GM12878 (cell line): ENCODE measurements around the gene PHF10. TPM values are rescaled to one million over a fixed set of nuclear protein-coding genes. Genes with fewer than 3 reads are reported as not detected.

ENCODE experiments used
- ATAC-seq: fragments of 200-7000 bp; cut with Tn5 transposase; 3 replicates; pipeline ENCODE4 v1.9.1; 2020; ENCODE audit warnings: mild to moderate bottlenecking, moderate library complexity
- BruUV-seq: library from RNA; stranded (reverse); fragments of 400-500 nt; replicated peaks from 2 replicates; lab custom pipeline; 2021; lab: Mats Ljungman, UMichigan
- CTCF ChIA-PET: fragments of 300-600 bp; sonication (Branson Sonifier 250); formaldehyde crosslinking; extraction: SDS; loops from one replicate; lab custom pipeline; 2021; ENCODE audit warnings: inconsistent platforms; lab: Yijun Ruan, JAX
- POLR2A ChIA-PET: fragments of 350-600 bp; formaldehyde crosslinking; extraction: SDS; loops from one replicate; lab custom pipeline; 2021; ENCODE audit warnings: inconsistent platforms; lab: Charles Lee
- RAD21 ChIA-PET: fragments of 300-600 bp; sonication (Branson Sonifier 250); formaldehyde crosslinking; loops from one replicate; lab custom pipeline; 2023; ENCODE audit warnings: antibody characterized with exemption; ENCODE audit not compliant: unreplicated experiment; lab: Charles Lee
- SMC1A ChIA-PET: fragments of 300-600 bp; sonication (Branson Sonifier 250); formaldehyde crosslinking; loops from one replicate; lab custom pipeline; 2023; ENCODE audit not compliant: unreplicated experiment, uncharacterized antibody; lab: Charles Lee
- DNase-seq: peaks from one replicate; pipeline ENCODE4 v3.0.0-alpha.2; 2011; ENCODE audit warnings: low read depth, low spot score
- FAIRE-seq: peaks from 3 replicates; lab custom pipeline; 2011; peaks lifted over from hg19 to GRCh38; lab: Jason Lieb, UNC
- H2AFZ ChIP-seq: 2 replicates; pipeline ENCODE4 v1.6.0; 2011; ENCODE audit warnings: low read depth, low read length, control low read depth; ENCODE audit not compliant: control insufficient read depth
- H3K27ac ChIP-seq: 2 replicates; pipeline ENCODE4 v1.5.1; 2011; ENCODE audit warnings: control low read depth; ENCODE audit not compliant: control insufficient read depth, insufficient read depth
- H3K27me3 ChIP-seq, 2 experiments: replicated peaks in 1 of 2; 2 replicates each; pipeline versions ENCODE4 v1.6.0 to v1.6.1; 2011; ENCODE audit warnings: low read length in 1 of 2; ENCODE audit not compliant: control insufficient read depth in 2 of 2, insufficient read depth in 2 of 2
- H3K36me3 ChIP-seq, 2 experiments: 2 replicates each; pipeline ENCODE4 v1.5.1; 2011; ENCODE audit warnings: low read length in 1 of 2; ENCODE audit not compliant: control insufficient read depth in 2 of 2, insufficient read depth in 2 of 2
- H3K4me1 ChIP-seq: 2 replicates; pipeline ENCODE4 v1.6.1; 2011; ENCODE audit warnings: mild to moderate bottlenecking, low read length, moderate library complexity, mixed read lengths; ENCODE audit not compliant: control insufficient read depth, insufficient read depth
- H3K4me2 ChIP-seq: 2 replicates; pipeline ENCODE4 v1.6.0; 2011; ENCODE audit warnings: control low read depth; ENCODE audit not compliant: control insufficient read depth, insufficient read depth
- H3K4me3 ChIP-seq: fragments of 200-600 bp; sonication (generic); 2 replicates; pipeline ENCODE4 v1.5.1; 2016
- H3K79me2 ChIP-seq: 2 replicates; pipeline ENCODE4 v1.6.0; 2011; ENCODE audit warnings: low read length; ENCODE audit not compliant: control insufficient read depth, insufficient read depth
- H3K9ac ChIP-seq: 2 replicates; pipeline ENCODE4 v1.8.0; 2011; ENCODE audit warnings: low read length, control low read depth, mixed read lengths; ENCODE audit not compliant: control insufficient read depth, insufficient read depth
- H3K9me3 ChIP-seq: replicated peaks from 3 replicates; pipeline ENCODE4 v1.5.1; 2011; ENCODE audit warnings: mild to moderate bottlenecking, low read length; ENCODE audit not compliant: control insufficient read depth, insufficient read depth
- H4K20me1 ChIP-seq: 2 replicates; pipeline ENCODE4 v1.6.0; 2011; ENCODE audit not compliant: control insufficient read depth, insufficient read depth
- ATF7 ChIP-seq: fragments of 450-650 bp; IDR thresholded peaks from 2 replicates; pipeline ENCODE4 v1.6.1; 2016; ENCODE audit warnings: low read depth, mild to moderate bottlenecking
- CEBPB ChIP-seq, 2 experiments: fragments of 150-350 bp in 1 of 2; IDR thresholded peaks; 2 replicates each; pipeline ENCODE4 v1.6.1; 2012 to 2014; ENCODE audit warnings: low read depth in 2 of 2, low read length in 2 of 2, borderline replicate concordance in 1 of 2, inconsistent platforms in 1 of 2
- CHD4 ChIP-seq: fragments of 200-600 bp; sonication (generic); IDR thresholded peaks from 2 replicates; pipeline ENCODE4 v1.6.1; 2016; ENCODE audit warnings: mild to moderate bottlenecking
- HDAC2 ChIP-seq: fragments of 200-600 bp; sonication (generic); IDR thresholded peaks from 2 replicates; pipeline ENCODE4 v1.6.1; 2017
- MTA2 ChIP-seq: fragments of 450-650 bp; IDR thresholded peaks from 2 replicates; pipeline ENCODE4 v1.6.1; 2016; ENCODE audit warnings: low read depth, mild to moderate bottlenecking, moderate library complexity
- NFIC ChIP-seq: IDR thresholded peaks from 2 replicates; pipeline ENCODE4 v1.6.1; 2012; ENCODE audit warnings: low read depth, mild to moderate bottlenecking, inconsistent platforms, low read length, moderate library complexity
- NFYA ChIP-seq: IDR thresholded peaks from 2 replicates; pipeline ENCODE4 v1.6.1; 2011; ENCODE audit warnings: low read depth, mild to moderate bottlenecking, low read length, improper control_type of control experiment, borderline replicate concordance
- POLR2AphosphoS5 ChIP-seq: IDR thresholded peaks from 2 replicates; pipeline ENCODE4 v1.6.1; 2011; ENCODE audit warnings: mild to moderate bottlenecking, low read length, inconsistent platforms
- POU2F2 ChIP-seq: IDR thresholded peaks from 3 replicates; pipeline ENCODE4 v1.6.1; 2011; ENCODE audit warnings: low read depth, mild to moderate bottlenecking, low read length, borderline replicate concordance
- RCOR1 ChIP-seq: conservative IDR thresholded peaks from 2 replicates; pipeline ENCODE4 v1.6.1; 2012; ENCODE audit warnings: low read depth, low read length, improper control_type of control experiment
- REST ChIP-seq: IDR thresholded peaks from 2 replicates; pipeline ENCODE4 v1.6.1; 2012; ENCODE audit warnings: mild to moderate bottlenecking, low read depth, low read length
- RUNX3 ChIP-seq: IDR thresholded peaks from 2 replicates; pipeline ENCODE4 v1.6.1; 2012; ENCODE audit warnings: low read length, inconsistent platforms
- SIN3A ChIP-seq: IDR thresholded peaks from 2 replicates; pipeline ENCODE4 v1.6.1; 2012; ENCODE audit warnings: low read depth, low read length, improper control_type of control experiment
- SKIL ChIP-seq: fragments of 450-650 bp; IDR thresholded peaks from 2 replicates; pipeline ENCODE4 v1.6.1; 2017; ENCODE audit warnings: mild to moderate bottlenecking, low read depth, inconsistent platforms; ENCODE audit not compliant: poor library complexity, severe bottlenecking
- SREBF2 ChIP-seq: IDR thresholded peaks from 2 replicates; pipeline ENCODE4 v1.6.1; 2012; ENCODE audit warnings: mild to moderate bottlenecking, low read length
- YBX1 ChIP-seq: fragments of 450-650 bp; IDR thresholded peaks from 2 replicates; pipeline ENCODE4 v1.6.1; 2016; ENCODE audit warnings: antibody characterized with exemption
- WGBS: methylation state at CpG from one replicate; pipeline ENCODE4 v1.1.6; 2016; ENCODE audit warnings: low lambda C conversion rate; ENCODE audit not compliant: insufficient replicate concordance, insufficient coverage; ENCODE audit errors: missing lambda C conversion rate; 5-methylcytosine and 5-hydroxymethylcytosine counted together
- in situ Hi-C: fragments of 300-500 bp; cut with MboI; formaldehyde crosslinking; loops from 9 replicates; pipeline ENCODE4 v1.14.3; 2018; ENCODE audit warnings: mixed read lengths
- intact Hi-C: fragments of 100-400 bp; cut with micrococcal nuclease; formaldehyde crosslinking; loops from one replicate; pipeline ENCODE4 v1.14.2; 2022; ENCODE audit not compliant: unreplicated experiment
- polyA plus RNA-seq, 11 experiments: library from polyadenylated mRNA; depleted of rRNA in 4 of 11; unstranded in 6 of 11; stranded (reverse) in 5 of 11; fragments of >200 nt; fragmentation: Nextera tagmentation in 4 of 11; fragmentation: Illumina TruSeq in 1 of 11; extraction: Ambion mirVana in 4 of 11; extraction: Trizol in 1 of 11; gene quantifications; 1 replicate in 1 of 11; 2 replicates in 10 of 11; pipeline versions ENCODE4 v1.2.1 to v1.2.3, GENCODE V29; 2011 to 2016; ENCODE audit warnings: inconsistent platforms in 2 of 11, missing spikeins in 2 of 11, low read depth in 1 of 11
- total RNA-seq, 4 experiments: library from RNA; depleted of rRNA in 3 of 4; stranded (reverse); fragments of >200 nt in 3 of 4; fragmentation: Illumina TruSeq in 1 of 4; extraction: Trizol in 1 of 4; gene quantifications; 2 replicates each; pipeline versions ENCODE4 v1.2.1 to v1.2.3, GENCODE V29; 2013 to 2021
- TF ChIP-seq, protein P1 (sequence below): fragments of 450-650 bp; formaldehyde crosslinking; IDR thresholded peaks from 2 replicates; pipeline ENCODE4 v1.4.0; 2020; ENCODE audit warnings: mild to moderate bottlenecking, moderate library complexity

PHF10 gene
- total and polyA plus RNA-seq, 10 of the 15 experiments (the other 5 are each of a cell fraction or from before 2014, with no cell fraction given): 3.8 to 35.6 (median 15.8) TPM

DNA sequence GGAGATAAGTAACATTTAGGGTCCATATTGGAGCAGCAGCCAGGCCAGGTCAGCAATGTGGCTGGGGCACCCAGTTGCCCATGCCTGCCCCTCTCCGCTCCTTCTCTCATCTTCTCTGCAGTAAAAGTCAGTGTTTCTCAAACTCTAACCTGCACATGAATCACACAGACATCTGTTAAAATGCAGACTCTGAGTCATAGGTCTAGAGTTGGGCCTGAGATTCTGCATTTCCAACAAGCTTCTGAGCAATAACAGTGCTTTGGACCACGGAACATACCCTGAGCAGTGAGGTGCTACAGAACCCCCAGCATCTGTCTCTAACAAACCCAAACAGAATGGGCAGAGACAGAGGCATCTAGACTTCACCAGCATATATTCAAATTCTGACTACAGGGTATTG is 10.1 kb downstream of the PHF10 start:
- RAD21 ChIA-PET: no interaction called here
- H2AFZ ChIP-seq: no peak overlapping the region
- ATAC-seq (no peak), DNase-seq (no peak), FAIRE-seq (no peak)
- H3K27me3 ChIP-seq: no peaks in the 10 kb centered on the region
- no peak overlapping the region for H3K4me2 ChIP-seq
- H3K9ac ChIP-seq: no peak overlapping the region
- POLR2A ChIA-PET: no interaction called here
- H3K79me2 ChIP-seq: peaks cover 4% of the 10 kb centered on the region
- H3K27ac ChIP-seq: no peak overlapping the region
- intact Hi-C loops: no loop called here
- 78% methylated on average over 2 of the region's 2 CpGs for WGBS
- no peaks in the 10 kb centered on the region; a peak in 4 of 4 replicates for H3K36me3 ChIP-seq
- H3K9me3 ChIP-seq: no peaks in the 10 kb centered on the region
- SMC1A ChIA-PET: interaction anchor here (6.3 kb wide), 1 partner anchor 10 kb away, joined by 39 read pairs; the partner anchor contains the start of genes C6orf120 and WDR27
- CTCF ChIA-PET: no interaction called here
- BruUV-seq: no TSS peak
- in situ Hi-C loops: no loop called here
- H3K4me3 ChIP-seq: no peak overlapping the region
- no peaks in the 10 kb centered on the region for H4K20me1 ChIP-seq
- peaks cover 4% of the 10 kb centered on the region; the same call in 1 of the 2 replicates for H3K4me1 ChIP-seq
- TF ChIP-seq ATF7 (no peak), HDAC2 (no peak), SKIL (no peak), NFIC (no peak), CHD4 (no peak), SREBF2 (no peak), REST (no peak), POLR2AphosphoS5 (no peak), YBX1 (no peak), POU2F2 (no peak), RCOR1 (no peak), SIN3A (no peak), MTA2 (no peak), CEBPB (IDR thresholded peaks at IDR 0.05; ENCODE audit: borderline replicate concordance in 1 of 2, low read depth in 2 of 2, low read length in 2 of 2) (no peak), RUNX3 (no peak), NFYA (no peak)
- TF ChIP-seq, protein P1, sequence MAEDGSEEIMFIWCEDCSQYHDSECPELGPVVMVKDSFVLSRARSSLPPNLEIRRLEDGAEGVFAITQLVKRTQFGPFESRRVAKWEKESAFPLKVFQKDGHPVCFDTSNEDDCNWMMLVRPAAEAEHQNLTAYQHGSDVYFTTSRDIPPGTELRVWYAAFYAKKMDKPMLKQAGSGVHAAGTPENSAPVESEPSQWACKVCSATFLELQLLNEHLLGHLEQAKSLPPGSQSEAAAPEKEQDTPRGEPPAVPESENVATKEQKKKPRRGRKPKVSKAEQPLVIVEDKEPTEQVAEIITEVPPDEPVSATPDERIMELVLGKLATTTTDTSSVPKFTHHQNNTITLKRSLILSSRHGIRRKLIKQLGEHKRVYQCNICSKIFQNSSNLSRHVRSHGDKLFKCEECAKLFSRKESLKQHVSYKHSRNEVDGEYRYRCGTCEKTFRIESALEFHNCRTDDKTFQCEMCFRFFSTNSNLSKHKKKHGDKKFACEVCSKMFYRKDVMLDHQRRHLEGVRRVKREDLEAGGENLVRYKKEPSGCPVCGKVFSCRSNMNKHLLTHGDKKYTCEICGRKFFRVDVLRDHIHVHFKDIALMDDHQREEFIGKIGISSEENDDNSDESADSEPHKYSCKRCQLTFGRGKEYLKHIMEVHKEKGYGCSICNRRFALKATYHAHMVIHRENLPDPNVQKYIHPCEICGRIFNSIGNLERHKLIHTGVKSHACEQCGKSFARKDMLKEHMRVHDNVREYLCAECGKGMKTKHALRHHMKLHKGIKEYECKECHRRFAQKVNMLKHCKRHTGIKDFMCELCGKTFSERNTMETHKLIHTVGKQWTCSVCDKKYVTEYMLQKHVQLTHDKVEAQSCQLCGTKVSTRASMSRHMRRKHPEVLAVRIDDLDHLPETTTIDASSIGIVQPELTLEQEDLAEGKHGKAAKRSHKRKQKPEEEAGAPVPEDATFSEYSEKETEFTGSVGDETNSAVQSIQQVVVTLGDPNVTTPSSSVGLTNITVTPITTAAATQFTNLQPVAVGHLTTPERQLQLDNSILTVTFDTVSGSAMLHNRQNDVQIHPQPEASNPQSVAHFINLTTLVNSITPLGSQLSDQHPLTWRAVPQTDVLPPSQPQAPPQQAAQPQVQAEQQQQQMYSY (CRISPR knock-in tag): no peak
